H1 (cell line): Measurements from ENCODE around the gene TSPEAR. TPM values are rescaled to one million over a fixed set of nuclear protein-coding genes. Genes with fewer than 3 reads are reported as not detected.

ENCODE experiments used
- CTCF ChIA-PET: fragments of 300-600 bp; sonication (Branson Sonifier 250); formaldehyde crosslinking; loops from one replicate; lab custom pipeline; 2021; ENCODE audit not compliant: partially characterized antibody; lab: Charles Lee
- POLR2A ChIA-PET: fragments of 300-600 bp; sonication (Branson Sonifier 250); formaldehyde crosslinking; loops from one replicate; lab custom pipeline; 2021; ENCODE audit warnings: inconsistent platforms; ENCODE audit not compliant: partially characterized antibody; lab: Charles Lee
- DNase-seq, 2 experiments: peaks; one replicate each; pipeline versions ENCODE4 v3.0.0 to v3.0.0-alpha.2; 2010 to 2022; ENCODE audit warnings: low spot score in 2 of 2, low read depth in 1 of 2, mixed read lengths in 1 of 2
- FAIRE-seq: peaks from 2 replicates; lab custom pipeline; 2011; peaks lifted over from hg19 to GRCh38; lab: Jason Lieb, UNC
- H2AFZ ChIP-seq: 2 replicates; pipeline ENCODE4 v1.8.1; 2012; ENCODE audit warnings: low read length, inconsistent platforms
- H2AK5ac ChIP-seq: 2 replicates; pipeline ENCODE4 v1.6.1; 2013; ENCODE audit warnings: low read depth, low read length
- H2BK120ac ChIP-seq: replicated peaks from 2 replicates; pipeline ENCODE3; 2013; ENCODE audit warnings: low read depth, low read length, inconsistent platforms
- H2BK12ac ChIP-seq: 2 replicates; pipeline ENCODE4 v1.6.1; 2013; ENCODE audit warnings: low read depth, low read length
- H2BK15ac ChIP-seq: 2 replicates; pipeline ENCODE4 v1.6.1; 2013; ENCODE audit warnings: low read length
- H2BK20ac ChIP-seq: 2 replicates; pipeline ENCODE4 v1.6.1; 2013; ENCODE audit warnings: low read length
- H2BK5ac ChIP-seq: 2 replicates; pipeline ENCODE4 v1.6.1; 2013; ENCODE audit warnings: low read depth, low read length
- H3K14ac ChIP-seq: 2 replicates; pipeline ENCODE4 v1.6.1; 2013; ENCODE audit warnings: inconsistent platforms; ENCODE audit not compliant: insufficient read length
- H3K18ac ChIP-seq: 2 replicates; pipeline ENCODE4 v1.6.1; 2013; ENCODE audit warnings: low read length; ENCODE audit errors: extremely low read depth
- H3K23ac ChIP-seq: 2 replicates; pipeline ENCODE4 v1.6.1; 2013; ENCODE audit warnings: inconsistent platforms; ENCODE audit not compliant: insufficient read length
- H3K23me2 ChIP-seq: 2 replicates; pipeline ENCODE4 v1.6.1; 2013; ENCODE audit warnings: low read depth, low read length
- H3K27ac ChIP-seq: 2 replicates; pipeline ENCODE4 v1.6.1; 2011; ENCODE audit warnings: low read depth, low read length, inconsistent platforms
- H3K27me3 ChIP-seq, 4 experiments: replicated peaks in 1 of 4; 1 replicate in 1 of 4; 2 replicates in 3 of 4; pipeline versions ENCODE4 v1.6.1 to v1.8.1; 2011 to 2013; ENCODE audit warnings: low read length in 3 of 4, mild to moderate bottlenecking in 3 of 4, inconsistent platforms in 2 of 4, mixed read lengths in 2 of 4, moderate library complexity in 1 of 4; ENCODE audit not compliant: control insufficient read depth in 3 of 4, insufficient read depth in 3 of 4; ENCODE audit errors: extremely low read depth in 1 of 4
- H3K36me3 ChIP-seq, 4 experiments: 2 replicates each; pipeline versions ENCODE4 v1.6.1 to v1.8.1; 2011 to 2013; ENCODE audit warnings: mild to moderate bottlenecking in 4 of 4, low read length in 3 of 4, moderate library complexity in 2 of 4, control low read depth in 1 of 4, inconsistent platforms in 1 of 4; ENCODE audit not compliant: insufficient read depth in 4 of 4, control insufficient read depth in 2 of 4
- H3K4ac ChIP-seq: replicated peaks from 2 replicates; pipeline ENCODE3; 2013; ENCODE audit warnings: low read length, low read depth, mixed read lengths, inconsistent platforms; ENCODE audit not compliant: insufficient read length
- H3K4me1 ChIP-seq, 4 experiments: replicated peaks in 1 of 4; 1 replicate in 1 of 4; 2 replicates in 3 of 4; pipeline versions ENCODE4 v1.6.1 to v1.8.1; 2011 to 2013; ENCODE audit warnings: low read length in 3 of 4, inconsistent platforms in 2 of 4, mixed read lengths in 1 of 4; ENCODE audit not compliant: insufficient read depth in 4 of 4, control insufficient read depth in 3 of 4
- H3K4me2 ChIP-seq, 2 experiments: 2 replicates each; pipeline versions ENCODE4 v1.6.1 to v1.8.1; 2011 to 2013; ENCODE audit warnings: low read depth in 2 of 2, low read length in 2 of 2, control low read depth in 1 of 2, inconsistent platforms in 1 of 2, mild to moderate bottlenecking in 1 of 2; ENCODE audit not compliant: insufficient read depth in 1 of 2
- H3K4me3 ChIP-seq, 4 experiments: fragments of 200-600, 300-600 bp in 1 of 4; sonication (generic), shearing (Covaris generic), sonication (Bioruptor Twin) in 1 of 4; 2 replicates each; pipeline versions ENCODE4 v1.5.1 to v1.8.1; 2011 to 2016; ENCODE audit warnings: low read length in 4 of 4, low read depth in 3 of 4, control low read depth in 2 of 4, inconsistent platforms in 2 of 4, mild to moderate bottlenecking in 2 of 4, mixed read lengths in 1 of 4, moderate library complexity in 1 of 4; ENCODE audit not compliant: insufficient read depth in 2 of 4; ENCODE audit errors: extremely low read depth in 1 of 4
- H3K56ac ChIP-seq: replicated peaks from 2 replicates; pipeline ENCODE3; 2013; ENCODE audit warnings: low read depth, mild to moderate bottlenecking, mixed read lengths, low read length, inconsistent platforms; ENCODE audit not compliant: insufficient read length
- H3K79me1 ChIP-seq: 2 replicates; pipeline ENCODE4 v1.6.1; 2013; ENCODE audit warnings: low read depth, low read length, control low read depth
- H3K79me2 ChIP-seq, 2 experiments: 2 replicates each; pipeline versions ENCODE4 v1.6.1 to v1.8.1; 2012 to 2013; ENCODE audit warnings: low read length in 2 of 2, mild to moderate bottlenecking in 2 of 2, inconsistent platforms in 1 of 2; ENCODE audit not compliant: insufficient read depth in 2 of 2, control insufficient read depth in 1 of 2
- H3K9ac ChIP-seq, 4 experiments: replicated peaks in 1 of 4; 1 replicate in 1 of 4; 2 replicates in 3 of 4; pipeline versions ENCODE4 v1.6.1 to v1.8.1; 2011 to 2013; ENCODE audit warnings: low read depth in 3 of 4, low read length in 3 of 4, control low read depth in 2 of 4, mild to moderate bottlenecking in 2 of 4, moderate library complexity in 2 of 4, inconsistent platforms in 1 of 4; ENCODE audit errors: extremely low read depth in 1 of 4
- H3K9me3 ChIP-seq, 2 experiments: 2 replicates each; pipeline versions ENCODE4 v1.6.1 to v1.8.1; 2012 to 2013; ENCODE audit warnings: mild to moderate bottlenecking in 2 of 2, moderate library complexity in 2 of 2, control low read depth in 1 of 2, inconsistent platforms in 1 of 2, low read depth in 1 of 2, low read length in 1 of 2, mixed read lengths in 1 of 2; ENCODE audit not compliant: insufficient read depth in 2 of 2
- H4K20me1 ChIP-seq, 2 experiments: replicated peaks in 1 of 2; 2 replicates each; pipeline versions ENCODE3 to v1.8.1; 2011 to 2013; ENCODE audit warnings: inconsistent platforms in 2 of 2, low read length in 2 of 2, mild to moderate bottlenecking in 1 of 2; ENCODE audit not compliant: insufficient read depth in 2 of 2, control insufficient read depth in 1 of 2
- H4K5ac ChIP-seq: 2 replicates; pipeline ENCODE4 v1.6.1; 2013; ENCODE audit warnings: low read length, low read depth, mixed read lengths, inconsistent platforms; ENCODE audit not compliant: insufficient read length
- H4K8ac ChIP-seq: 2 replicates; pipeline ENCODE4 v1.8.0; 2013; ENCODE audit warnings: mild to moderate bottlenecking, moderate library complexity, low read length, inconsistent platforms; ENCODE audit not compliant: insufficient read depth; ENCODE audit errors: extremely low read depth
- H4K91ac ChIP-seq: replicated peaks from 2 replicates; pipeline ENCODE3; 2013; ENCODE audit warnings: low read length, mixed read lengths, inconsistent platforms; ENCODE audit not compliant: insufficient read length
- HDAC6 ChIP-seq: IDR thresholded peaks from one replicate; pipeline ENCODE4 v1.7.1; 2012; ENCODE audit warnings: low read depth, mild to moderate bottlenecking, inconsistent platforms, low read length, moderate library complexity
- KDM4A ChIP-seq: IDR thresholded peaks from one replicate; pipeline ENCODE4 v1.7.1; 2012; ENCODE audit warnings: low read depth, mild to moderate bottlenecking, moderate library complexity, low read length, inconsistent platforms; ENCODE audit not compliant: severe bottlenecking
- RBBP5 ChIP-seq: IDR thresholded peaks from 2 replicates; pipeline ENCODE4 v1.7.1; 2012; ENCODE audit warnings: low read depth, mild to moderate bottlenecking, inconsistent platforms, low read length, moderate library complexity, borderline replicate concordance
- WGBS, 2 experiments: shearing (Covaris generic) in 1 of 2; methylation state at CpG; one replicate each; pipeline versions ENCODE4 v1.1.6 to v1.1.7; 2013 to 2015; ENCODE audit warnings: low lambda C conversion rate in 2 of 2, mixed read lengths in 2 of 2, inconsistent platforms in 1 of 2, low coverage in 1 of 2, missing lambda C conversion rate in 1 of 2; ENCODE audit not compliant: insufficient replicate concordance in 2 of 2, insufficient coverage in 1 of 2, insufficient read length in 1 of 2; ENCODE audit errors: extremely low coverage in 1 of 2, missing lambda C conversion rate in 1 of 2; 5-methylcytosine and 5-hydroxymethylcytosine counted together
- polyA plus RNA-seq, 7 experiments: library from polyadenylated mRNA; depleted of rRNA in 3 of 7; stranded (reverse) in 5 of 7; unstranded in 2 of 7; fragments of >200 nt in 5 of 7; fragments of 200-250 nt in 2 of 7; gene quantifications; 1 replicate in 5 of 7; 2 replicates in 1 of 7; 4 replicates in 1 of 7; pipeline versions ENCODE4 v1.2.1 to v1.2.3, GENCODE V29; 2011 to 2013; ENCODE audit warnings: missing spikeins in 2 of 7, mixed read lengths in 2 of 7
- total RNA-seq: library from RNA; stranded (reverse); fragmentation: NEBNext Ultra II Directional; extraction: Animal tissue kit (Norgen Biotek cat#: 25700); gene quantifications from 2 replicates; pipeline ENCODE4 v1.2.1, GENCODE V29; 2021

The TSPEAR gene
- total and polyA plus RNA-seq, 2 of the 8 experiments (the other 6 are each of a cell fraction or from before 2014, with no cell fraction given), result 0.58 to 0.89 TPM

GRCh38 chr21:44514746-44515358, 196.5 kb downstream of the TSPEAR start:
- peaks cover 3 to 5% of the 10 kb centered on the region in 2 experiments for H4K20me1 ChIP-seq
- H3K4me3 ChIP-seq, result no peak overlapping the region
- H3K79me1 ChIP-seq, result no peaks in the 10 kb centered on the region
- H4K8ac ChIP-seq, result no peak overlapping the region; the same call in 1 of the 2 replicates
- ChIA-PET POLR2A (interaction anchor here (0.8 to 2.7 kb wide), 4 partner anchors 9 to 359 kb away, joined by 3 to 9 read pairs (median 4); no protein-coding TSS in a partner anchor), CTCF (interaction anchor here (0.6 to 1.3 kb wide), 7 partner anchors 20 to 842 kb away, joined by 3 read pairs; no protein-coding TSS in a partner anchor)
- H2BK120ac ChIP-seq, result no peak overlapping the region
- TF ChIP-seq RBBP5, result no peak
- no peak for TF ChIP-seq HDAC6
- TF ChIP-seq KDM4A, result no peak
- H3K56ac ChIP-seq, result no peak overlapping the region
- FAIRE-seq (no peak), DNase-seq (no peak)
- no peak overlapping the region for H2BK12ac ChIP-seq
- no peak overlapping the region for H3K18ac ChIP-seq
- H2BK15ac ChIP-seq, result no peak overlapping the region
- no peak overlapping the region for H4K5ac ChIP-seq
- H3K4me2 ChIP-seq, result no peak overlapping the region
- no peak overlapping the region for H2BK20ac ChIP-seq
- H4K91ac ChIP-seq, result no peak overlapping the region
- H3K9me3 ChIP-seq, result no peaks in the 10 kb centered on the region; a peak in 2 of 4 replicates
- no peak overlapping the region for H2AK5ac ChIP-seq
- H3K27me3 ChIP-seq, result no peaks in the 10 kb centered on the region
- H3K4ac ChIP-seq, result no peak overlapping the region
- H3K23ac ChIP-seq, result no peak overlapping the region
- H2AFZ ChIP-seq, result no peak overlapping the region
- H3K4me1 ChIP-seq, result peaks cover 0 to 3% (median 0%) of the 10 kb centered on the region in 4 experiments; a peak in 2 of 7 replicates
- H3K79me2 ChIP-seq, result no peaks in the 10 kb centered on the region
- H2BK5ac ChIP-seq, result no peak overlapping the region
- H3K14ac ChIP-seq, result no peak overlapping the region
- peaks cover 0 to 5% (median 2%) of the 10 kb centered on the region in 4 experiments; a peak in 3 of 8 replicates for H3K36me3 ChIP-seq
- H3K23me2 ChIP-seq, result peaks cover 2% of the 10 kb centered on the region; the same call in 1 of the 2 replicates
- no peak overlapping the region for H3K27ac ChIP-seq
- 96% methylated on average over 7 of the region's 11 CpGs; no CpG with 5 or more reads in 1 of the 2 experiments for WGBS, 2 experiments
- H3K9ac ChIP-seq, result no peak overlapping the region
